ENCODE data around the gene EDA.
"Not testable (repeated sequence)": the region's sequence is repeated elsewhere in the genome, so short reads cannot be mapped to it uniquely, and the experiment has no call there.

EDA gene

DNA sequence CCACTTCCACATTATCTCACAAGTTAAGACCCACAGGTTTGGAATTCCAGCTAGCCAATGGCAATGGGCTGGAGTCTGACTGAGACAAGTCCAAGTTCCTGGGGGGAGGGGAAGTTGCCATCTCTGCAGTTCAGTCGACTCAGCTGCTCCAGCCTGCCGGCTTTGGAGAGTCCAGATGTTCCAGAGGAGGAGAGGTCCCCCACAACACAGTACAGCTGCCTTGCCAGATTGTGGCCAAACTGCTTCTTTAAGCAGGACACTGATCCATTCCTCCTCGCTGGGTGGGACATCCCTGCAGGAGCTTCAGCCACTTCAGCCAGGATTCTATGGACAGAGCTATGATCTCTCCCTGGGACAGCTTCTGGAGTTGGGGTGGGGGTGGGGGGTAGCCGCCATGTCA, 199.2 kb downstream of the EDA start:
- TF ChIP-seq, protein P1, sequence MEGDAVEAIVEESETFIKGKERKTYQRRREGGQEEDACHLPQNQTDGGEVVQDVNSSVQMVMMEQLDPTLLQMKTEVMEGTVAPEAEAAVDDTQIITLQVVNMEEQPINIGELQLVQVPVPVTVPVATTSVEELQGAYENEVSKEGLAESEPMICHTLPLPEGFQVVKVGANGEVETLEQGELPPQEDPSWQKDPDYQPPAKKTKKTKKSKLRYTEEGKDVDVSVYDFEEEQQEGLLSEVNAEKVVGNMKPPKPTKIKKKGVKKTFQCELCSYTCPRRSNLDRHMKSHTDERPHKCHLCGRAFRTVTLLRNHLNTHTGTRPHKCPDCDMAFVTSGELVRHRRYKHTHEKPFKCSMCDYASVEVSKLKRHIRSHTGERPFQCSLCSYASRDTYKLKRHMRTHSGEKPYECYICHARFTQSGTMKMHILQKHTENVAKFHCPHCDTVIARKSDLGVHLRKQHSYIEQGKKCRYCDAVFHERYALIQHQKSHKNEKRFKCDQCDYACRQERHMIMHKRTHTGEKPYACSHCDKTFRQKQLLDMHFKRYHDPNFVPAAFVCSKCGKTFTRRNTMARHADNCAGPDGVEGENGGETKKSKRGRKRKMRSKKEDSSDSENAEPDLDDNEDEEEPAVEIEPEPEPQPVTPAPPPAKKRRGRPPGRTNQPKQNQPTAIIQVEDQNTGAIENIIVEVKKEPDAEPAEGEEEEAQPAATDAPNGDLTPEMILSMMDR (IDR thresholded peaks at IDR 0.05; ENCODE audit: low read depth, low read length), result no peak
- H3K4me3 ChIP-seq (replicated peaks in 1 of 2; ENCODE audit: low read depth in 2 of 2, low read length in 2 of 2), result no peak overlapping the region
- no peak for DNase-seq (ENCODE audit: low read depth in 2 of 2)

GRCh38 chrX:69815519-69815918, 199.6 kb downstream of the EDA start:
- no peak overlapping the region for H3K4me3 ChIP-seq (replicated peaks in 1 of 2; ENCODE audit: low read depth in 2 of 2, low read length in 2 of 2)
- DNase-seq (ENCODE audit: low read depth in 2 of 2), result no peak
- TF ChIP-seq, protein P1 (IDR thresholded peaks at IDR 0.05; ENCODE audit: low read depth, low read length), result no peak

DNA sequence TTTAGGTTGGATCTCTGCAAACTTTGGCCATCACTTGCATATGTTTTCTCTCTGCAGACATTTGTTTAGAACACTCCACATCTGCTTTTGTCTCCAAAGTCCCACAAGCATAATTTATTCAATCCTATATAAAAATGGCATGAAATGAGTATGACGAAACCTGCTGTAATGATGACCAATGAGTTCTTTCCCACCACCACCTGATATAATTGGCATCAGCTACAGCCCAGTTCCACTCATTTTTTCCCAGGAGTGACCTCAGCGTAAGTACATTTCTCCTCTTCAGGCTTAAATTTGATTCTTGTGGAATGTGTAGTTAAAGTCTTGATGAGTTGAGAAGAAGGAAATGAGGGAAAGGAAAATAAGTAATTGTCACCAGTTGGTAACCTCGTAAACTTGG, 228.7 kb downstream of the EDA start:
- no peak overlapping the region for H3K4me3 ChIP-seq (replicated peaks in 1 of 2; ENCODE audit: low read depth in 2 of 2, low read length in 2 of 2)
- DNase-seq (ENCODE audit: low read depth in 2 of 2), result no peak
- TF ChIP-seq, protein P1 (IDR thresholded peaks at IDR 0.05; ENCODE audit: low read depth, low read length), result no peak

DNA sequence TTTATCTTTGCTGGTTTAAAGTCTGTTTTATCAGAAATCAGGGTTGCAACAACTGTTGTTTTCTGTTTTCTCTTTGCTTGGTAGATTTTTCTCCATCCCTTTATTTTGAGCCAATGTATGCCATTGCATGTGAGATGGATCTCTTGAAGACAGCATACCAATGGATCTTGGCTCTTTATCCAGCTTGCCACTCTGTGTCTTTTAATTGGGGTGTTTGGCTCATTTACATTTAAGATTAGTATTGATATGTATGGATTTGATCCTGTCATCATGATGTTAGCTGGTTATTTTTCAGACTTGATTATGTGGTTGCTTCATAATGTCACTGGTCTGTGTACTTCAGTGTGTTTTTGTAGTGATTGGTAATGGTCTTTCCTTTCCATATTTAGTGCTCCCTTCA, 244.1 kb downstream of the EDA start:
- not testable (repeated sequence) for H3K4me3 ChIP-seq (replicated peaks in 1 of 2; ENCODE audit: low read depth in 2 of 2, low read length in 2 of 2); DNase-seq (ENCODE audit: low read depth in 2 of 2)

DNA sequence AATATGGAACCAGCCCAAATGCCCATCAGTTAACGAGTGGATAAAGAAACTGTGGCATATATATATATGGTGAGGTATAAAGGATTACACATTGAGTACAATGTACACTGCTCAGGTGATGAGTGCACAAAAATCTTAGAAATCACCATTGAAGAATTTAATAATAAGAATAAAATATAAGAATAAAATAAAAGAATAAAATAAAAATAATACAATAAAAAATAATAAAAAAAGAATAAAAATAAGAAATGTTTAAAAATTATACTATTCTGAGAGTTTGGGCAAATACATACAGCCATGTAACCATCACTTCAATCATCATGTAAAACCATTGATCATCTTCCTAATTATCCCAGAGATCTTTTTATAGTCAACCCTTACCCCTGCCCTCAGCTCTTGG, 260.3 kb downstream of the EDA start:
- TF ChIP-seq, protein P1 (IDR thresholded peaks at IDR 0.05; ENCODE audit: low read depth, low read length), result no peak
- H3K4me3 ChIP-seq (replicated peaks in 1 of 2; ENCODE audit: low read depth in 2 of 2, low read length in 2 of 2), result no peak overlapping the region
- DNase-seq (ENCODE audit: low read depth in 2 of 2), result no peak

DNA sequence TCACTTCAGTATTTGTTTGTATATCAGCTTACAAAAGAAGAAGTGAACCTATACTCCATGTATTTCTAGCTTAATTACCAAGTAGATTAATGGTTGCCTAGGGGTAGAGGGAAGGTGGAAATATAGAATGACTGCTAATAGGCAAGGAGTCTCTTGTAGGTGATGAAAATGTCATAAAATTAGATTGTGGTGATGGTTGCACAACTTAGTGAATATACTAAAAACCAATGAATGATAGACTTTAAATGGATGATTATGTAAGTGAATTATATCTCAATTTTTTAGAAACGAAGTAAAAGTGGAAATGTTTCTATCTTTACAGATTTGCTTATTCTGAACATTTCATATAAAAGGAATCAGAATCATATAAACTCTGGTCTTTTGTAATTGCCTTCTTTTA, 268.3 kb downstream of the EDA start:
- TF ChIP-seq, protein P1 (IDR thresholded peaks at IDR 0.05; ENCODE audit: low read depth, low read length), result no peak
- DNase-seq (ENCODE audit: low read depth in 2 of 2), result no peak
- no peak overlapping the region for H3K4me3 ChIP-seq (replicated peaks in 1 of 2; ENCODE audit: low read depth in 2 of 2, low read length in 2 of 2)

- DNase-seq (ENCODE audit: low read depth in 2 of 2), result no peak
- no peak overlapping the region for H3K4me3 ChIP-seq (replicated peaks in 1 of 2; ENCODE audit: low read depth in 2 of 2, low read length in 2 of 2)
- TF ChIP-seq, protein P1 (IDR thresholded peaks at IDR 0.05; ENCODE audit: low read depth, low read length), result no peak
Measured at GRCh38 chrX:69896046-69896445, 280.1 kb downstream of the EDA start.

Measured in cardiac fibroblast (primary cell).